BLaER1 (cell line): ENCODE results near the gene KAZN.

Experiments
- H3K27ac ChIP-seq: shearing (Covaris generic); formaldehyde crosslinking; 2 replicates; pipeline ENCODE4 v1.8.1; 2022
- H3K27me3 ChIP-seq: shearing (Covaris generic); formaldehyde crosslinking; 2 replicates; pipeline ENCODE4 v1.8.1; 2022
- H3K36me3 ChIP-seq: shearing (Covaris generic); formaldehyde crosslinking; 2 replicates; pipeline ENCODE4 v1.8.1; 2022
- H3K4me1 ChIP-seq: shearing (Covaris generic); formaldehyde crosslinking; 2 replicates; pipeline ENCODE4 v1.8.1; 2022
- H3K4me2 ChIP-seq: shearing (Covaris generic); formaldehyde crosslinking; 2 replicates; pipeline ENCODE4 v1.8.1; 2022
- H3K4me3 ChIP-seq: shearing (Covaris generic); formaldehyde crosslinking; 2 replicates; pipeline ENCODE4 v1.8.1; 2022
- H3K9ac ChIP-seq: shearing (Covaris generic); formaldehyde crosslinking; 2 replicates; pipeline ENCODE4 v1.8.1; 2022
- H3K9me3 ChIP-seq: shearing (Covaris generic); formaldehyde crosslinking; 2 replicates; pipeline ENCODE4 v1.8.1; 2022
- H4K20me1 ChIP-seq: shearing (Covaris generic); formaldehyde crosslinking; 2 replicates; pipeline ENCODE4 v1.8.1; 2022
- Cebpa-rat ChIP-seq: shearing (Covaris generic); IDR thresholded peaks from 2 replicates; pipeline ENCODE4 v1.8.1; 2022

The KAZN gene

DNA sequence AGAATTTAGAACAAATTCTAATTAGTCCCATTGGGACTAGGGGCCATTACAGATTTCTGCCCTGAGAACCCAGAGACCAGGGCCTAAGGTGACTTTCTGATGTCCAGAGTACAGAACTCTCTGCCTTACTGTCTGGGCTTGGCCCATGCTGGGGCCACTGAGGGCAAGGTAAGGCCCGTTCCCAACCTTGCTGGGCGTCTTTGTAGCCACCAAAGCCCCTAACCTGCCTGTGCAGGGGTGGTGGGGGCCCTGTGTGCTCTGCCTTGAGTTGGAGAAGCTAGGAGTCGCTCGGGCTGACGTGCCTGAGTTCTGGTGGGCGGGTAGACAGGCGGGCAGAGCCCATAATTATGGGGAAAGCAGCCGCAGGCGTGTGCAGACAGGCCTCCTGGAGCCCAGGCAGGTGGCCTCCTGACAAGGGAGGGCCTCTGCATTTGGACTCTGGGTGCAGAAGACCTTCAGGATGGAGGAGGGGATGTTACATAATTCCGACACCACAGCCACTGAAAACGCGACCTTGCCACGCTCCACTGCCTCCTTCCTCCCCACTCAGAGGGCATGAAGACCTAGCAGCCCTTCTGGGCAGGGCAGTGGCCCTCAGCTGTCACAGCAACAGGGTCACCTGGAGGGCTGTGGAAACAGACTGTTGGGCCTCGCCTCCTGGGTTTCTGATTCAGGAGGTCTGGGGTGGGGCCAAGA, 315.1 kb downstream of the KAZN start:
- Histone ChIP-seq H3K9ac (no peak overlapping the region), H3K4me3 (no peak overlapping the region), H3K27ac (peak overlapping the region; percentile 71), H3K27me3 (no peaks in the 10 kb centered on the region; the same call in 1 of the 2 replicates), H3K9me3 (no peaks in the 10 kb centered on the region), H3K4me2 (peak overlapping the region; percentile 75), H4K20me1 (no peaks in the 10 kb centered on the region), H3K36me3 (no peaks in the 10 kb centered on the region), H3K4me1 (peaks cover 48% of the 10 kb centered on the region)
- TF ChIP-seq Cebpa-rat: peak; percentile 56; the same call in 1 of the 2 replicates

DNA sequence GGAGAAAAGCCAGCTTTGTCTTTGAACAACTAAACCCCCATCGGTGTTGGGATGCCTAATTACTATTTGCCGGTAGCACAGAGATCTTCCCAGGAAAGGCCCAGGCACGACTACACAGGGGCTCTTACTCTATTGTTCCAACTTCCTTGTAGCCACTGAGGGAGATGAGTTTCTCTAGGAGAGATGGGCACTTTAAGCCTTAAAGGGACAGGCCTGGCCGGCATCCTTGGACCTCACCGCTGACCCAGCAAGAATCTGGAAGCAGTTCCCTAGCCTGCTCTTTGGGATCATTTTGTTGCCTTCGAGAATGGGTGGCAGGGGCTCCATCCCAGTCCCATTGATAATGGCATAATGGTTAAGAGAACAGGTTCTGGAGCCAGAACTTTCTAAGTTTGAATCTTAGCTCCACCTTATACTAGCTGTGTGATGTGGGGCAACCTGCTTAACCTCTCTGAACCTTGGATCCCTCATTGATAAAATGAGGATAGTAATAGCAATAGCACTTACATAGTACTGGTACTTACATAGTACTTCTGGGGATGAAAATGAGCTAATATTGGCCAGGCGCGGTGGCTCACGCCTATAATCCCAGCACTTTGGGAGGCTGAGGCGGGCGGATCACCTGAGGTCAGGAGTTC, 316.0 kb downstream of the KAZN start:
- Histone ChIP-seq H3K36me3 (no peaks in the 10 kb centered on the region), H3K27ac (peak overlapping the region; percentile 71), H3K9ac (no peak overlapping the region), H3K4me1 (peaks cover 55% of the 10 kb centered on the region), H3K4me3 (no peak overlapping the region), H3K27me3 (no peaks in the 10 kb centered on the region; the same call in 1 of the 2 replicates), H3K4me2 (peak overlapping the region; percentile 75), H4K20me1 (no peaks in the 10 kb centered on the region), H3K9me3 (no peaks in the 10 kb centered on the region)
- TF ChIP-seq Cebpa-rat: no peak

- Histone ChIP-seq H3K27ac (no peak overlapping the region), H3K27me3 (no peaks in the 10 kb centered on the region; the same call in 1 of the 2 replicates), H3K36me3 (no peaks in the 10 kb centered on the region), H3K4me3 (no peak overlapping the region), H3K4me2 (0 out of 2 replicates have a peak overlapping the region, but pooled peaks have one; percentile 75), H4K20me1 (no peaks in the 10 kb centered on the region), H3K9me3 (no peaks in the 10 kb centered on the region), H3K9ac (no peak overlapping the region), H3K4me1 (peaks cover 63% of the 10 kb centered on the region)
- no peak for TF ChIP-seq Cebpa-rat
Observed at GRCh38 chr1:14915356-14916054, 317.0 kb downstream of the KAZN start.

- no peak overlapping the region for H3K9ac ChIP-seq
- H3K4me3 ChIP-seq: no peak overlapping the region
- no peaks in the 10 kb centered on the region for H3K36me3 ChIP-seq
- no peaks in the 10 kb centered on the region for H4K20me1 ChIP-seq
- H3K9me3 ChIP-seq: no peaks in the 10 kb centered on the region
- no peak overlapping the region for H3K27ac ChIP-seq
- peaks cover 78% of the 10 kb centered on the region for H3K4me1 ChIP-seq
- TF ChIP-seq Cebpa-rat: no peak
- H3K27me3 ChIP-seq: no peaks in the 10 kb centered on the region
- H3K4me2 ChIP-seq: no peak overlapping the region
Observed at GRCh38 chr1:14919289-14919688, 320.8 kb downstream of the KAZN start.

GRCh38 chr1:14919751-14920150, 321.3 kb downstream of the KAZN start:
- Histone ChIP-seq H3K9me3 (no peaks in the 10 kb centered on the region), H3K27ac (no peak overlapping the region), H3K4me2 (peak overlapping the region; percentile 75; the same call in 1 of the 2 replicates), H4K20me1 (peaks cover 3% of the 10 kb centered on the region), H3K27me3 (no peaks in the 10 kb centered on the region), H3K4me3 (no peak overlapping the region), H3K4me1 (peaks cover 73% of the 10 kb centered on the region), H3K9ac (no peak overlapping the region), H3K36me3 (no peaks in the 10 kb centered on the region)
- TF ChIP-seq Cebpa-rat: no peak; the same call in 1 of the 2 replicates

DNA sequence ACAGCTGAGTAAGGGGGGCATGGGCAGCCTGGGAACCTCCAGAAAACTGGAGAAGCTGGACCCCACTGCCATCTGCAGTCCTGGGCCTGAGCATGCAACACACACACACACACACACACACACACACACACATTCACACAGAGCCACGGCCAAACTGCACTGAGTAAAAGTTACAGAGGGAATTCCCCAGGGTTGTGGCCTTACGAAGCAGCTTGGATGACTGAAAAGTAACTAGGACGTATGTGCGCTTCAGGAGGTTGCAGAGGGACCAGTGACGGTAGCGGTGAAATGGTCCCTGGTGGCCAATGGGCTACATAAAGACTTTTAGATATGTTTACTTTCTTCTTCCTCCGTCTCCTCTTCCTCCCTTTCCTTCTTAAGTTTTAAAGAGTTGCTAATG, 322.6 kb downstream of the KAZN start:
- H3K27ac ChIP-seq: 0 out of 2 replicates have a peak overlapping the region, but pooled peaks have one; percentile 30

GRCh38 chr1:14922942-14923726, 324.6 kb downstream of the KAZN start:
- H3K27ac ChIP-seq: no peak overlapping the region
- H3K4me1 ChIP-seq: peaks cover 82% of the 10 kb centered on the region
- TF ChIP-seq Cebpa-rat: no peak
- H3K9ac ChIP-seq: no peak overlapping the region
- no peaks in the 10 kb centered on the region for H3K36me3 ChIP-seq
- peak overlapping the region; percentile 97 for H3K4me2 ChIP-seq
- no peaks in the 10 kb centered on the region for H3K9me3 ChIP-seq
- H3K27me3 ChIP-seq: 0 out of 2 replicates have a peak, but pooled peaks cover 4% of the 10 kb centered on the region
- peak overlapping the region; percentile 85 for H3K4me3 ChIP-seq
- peaks cover 36% of the 10 kb centered on the region for H4K20me1 ChIP-seq

More for the DNA sequence above, 322.6 kb downstream of the KAZN start:
- H3K4me2 ChIP-seq: peak overlapping the region; percentile 75
- no peaks in the 10 kb centered on the region for H3K9me3 ChIP-seq
- no peaks in the 10 kb centered on the region for H3K36me3 ChIP-seq
- H3K27me3 ChIP-seq: 0 out of 2 replicates have a peak, but pooled peaks cover 4% of the 10 kb centered on the region
- peaks cover 75% of the 10 kb centered on the region for H3K4me1 ChIP-seq
- TF ChIP-seq Cebpa-rat: no peak
- H4K20me1 ChIP-seq: peaks cover 16% of the 10 kb centered on the region
- H3K4me3 ChIP-seq: no peak overlapping the region
- H3K9ac ChIP-seq: no peak overlapping the region

DNA sequence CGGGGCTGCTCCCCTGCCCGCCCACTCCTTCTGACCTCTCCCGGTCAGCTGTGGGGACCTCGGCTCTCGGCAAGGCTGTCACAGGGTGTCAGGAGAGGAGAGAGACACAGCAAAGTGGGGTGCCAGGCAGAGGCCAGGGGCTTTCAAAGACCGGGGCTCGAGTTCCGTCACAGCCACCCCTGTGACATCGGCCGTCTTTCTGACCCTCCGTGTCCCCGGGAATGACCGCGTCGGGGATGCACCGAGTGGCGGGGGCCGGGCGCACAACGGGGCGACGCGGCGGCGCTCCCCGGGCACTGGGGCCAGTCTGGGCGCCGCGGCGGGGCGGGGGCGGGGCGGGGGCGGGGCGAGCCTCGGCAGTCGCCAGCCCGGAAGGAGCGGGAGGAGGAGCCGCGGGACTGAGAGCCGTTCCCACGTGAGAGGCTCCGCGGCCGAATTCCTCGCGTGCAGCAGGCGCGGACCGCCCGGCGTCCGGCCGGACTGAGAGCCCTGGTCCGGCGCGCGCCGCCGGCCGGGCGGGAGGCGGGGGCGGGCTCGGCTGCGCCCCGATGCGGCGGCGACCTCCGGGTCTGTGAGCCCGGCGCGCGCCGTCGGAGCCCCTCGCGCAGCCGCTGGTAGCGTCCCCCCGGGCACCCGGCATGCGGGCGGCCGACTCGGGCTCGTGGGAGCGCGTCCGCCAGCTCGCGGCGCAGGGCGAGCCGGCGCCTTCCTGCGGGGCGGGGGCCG, 325.4 kb downstream of the KAZN start:
- no peaks in the 10 kb centered on the region for H3K36me3 ChIP-seq
- no peak for TF ChIP-seq Cebpa-rat
- H3K4me3 ChIP-seq: peak overlapping the region; percentile 85
- H3K9me3 ChIP-seq: no peaks in the 10 kb centered on the region
- peak overlapping the region; percentile 97 for H3K4me2 ChIP-seq
- H4K20me1 ChIP-seq: peaks cover 44% of the 10 kb centered on the region
- peak overlapping the region; percentile 72 for H3K27ac ChIP-seq
- H3K4me1 ChIP-seq: peaks cover 84% of the 10 kb centered on the region
- peak overlapping the region; percentile 79 for H3K9ac ChIP-seq
- 0 out of 2 replicates have a peak, but pooled peaks cover 4% of the 10 kb centered on the region for H3K27me3 ChIP-seq
